ENCODE data around the gene PLA2G4A. TPM values are rescaled to one million over a fixed set of nuclear protein-coding genes. Genes with fewer than 3 reads are reported as not detected.

Gene PLA2G4A
- polyA plus RNA-seq, 1 donor: 15.9 TPM

DNA sequence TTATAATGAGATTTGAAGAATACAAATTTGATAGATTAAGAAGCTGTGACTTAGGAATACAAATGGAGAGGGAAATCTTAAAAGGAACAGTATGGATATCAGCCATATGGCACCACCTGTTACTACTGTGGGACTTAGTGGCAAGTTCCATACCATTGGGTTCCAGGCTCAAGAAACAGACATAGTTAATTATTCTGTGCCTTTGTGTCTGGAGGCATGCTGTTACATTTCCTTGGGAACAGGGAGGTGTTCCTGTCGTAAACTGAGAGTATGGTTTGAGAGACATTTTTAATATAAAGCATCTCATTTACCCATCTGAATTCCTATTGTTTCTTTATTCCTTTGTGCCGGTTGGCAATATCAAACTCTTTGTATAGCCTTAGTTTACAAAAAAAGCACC is 15.2 kb downstream of the PLA2G4A start:
- Histone ChIP-seq H3K36me3 (ENCODE audit: control insufficient read depth, insufficient read depth, low read length) (no peaks in the 10 kb centered on the region), H3K9me3 (ENCODE audit: control insufficient read depth, low read depth, low read length) (no peaks in the 10 kb centered on the region), H3K27ac (ENCODE audit: low read length) (no peak overlapping the region), H3K27me3 (ENCODE audit: control insufficient read depth, insufficient read depth, low read length) (no peaks in the 10 kb centered on the region), H3K4me3 (ENCODE audit: low read length) (no peak overlapping the region), H3K4me1 (ENCODE audit: control insufficient read depth, insufficient read depth, low read length) (peaks cover 7% of the 10 kb centered on the region)
- DNase-seq: no peak
- WGBS (ENCODE audit: insufficient coverage, low lambda C conversion rate): 100% methylated on average over 1 of the region's 2 CpGs

DNA sequence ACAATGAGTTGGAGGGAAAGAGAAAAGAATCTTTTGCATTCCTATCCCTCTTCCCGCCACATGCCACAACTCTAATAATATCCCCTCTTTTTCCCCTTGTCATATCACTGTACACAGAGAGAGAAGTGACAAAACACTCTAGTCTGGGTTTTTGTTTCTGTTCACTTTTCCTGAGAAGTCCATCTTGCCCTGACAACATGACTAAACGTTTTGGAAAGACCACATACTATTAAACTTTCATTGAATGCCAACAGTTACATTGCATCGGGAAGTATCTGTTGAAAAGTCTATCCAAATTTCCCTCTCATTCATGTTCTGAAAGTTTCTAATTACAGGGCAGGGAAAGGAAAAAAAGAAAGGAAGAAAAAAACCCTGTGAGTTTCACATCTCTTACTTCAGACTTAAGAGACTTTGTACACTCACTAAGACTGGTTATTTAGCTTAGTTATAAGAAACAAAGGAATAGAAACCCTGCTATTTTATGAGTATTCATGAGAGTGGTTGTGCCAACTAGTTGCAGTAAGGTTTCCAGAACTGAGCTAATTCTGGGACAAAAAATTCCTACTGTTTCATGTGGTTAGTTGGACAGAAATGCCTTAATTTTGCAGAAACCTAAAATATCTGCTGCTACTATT is 16.9 kb downstream of the PLA2G4A start:
- WGBS (ENCODE audit: insufficient coverage, low lambda C conversion rate): 67% methylated on average over 1 of the region's 3 CpGs
- Histone ChIP-seq H3K36me3 (ENCODE audit: control insufficient read depth, insufficient read depth, low read length) (no peaks in the 10 kb centered on the region), H3K27ac (ENCODE audit: low read length) (no peak overlapping the region), H3K4me3 (ENCODE audit: low read length) (no peak overlapping the region), H3K9me3 (ENCODE audit: control insufficient read depth, low read depth, low read length) (no peaks in the 10 kb centered on the region), H3K27me3 (ENCODE audit: control insufficient read depth, insufficient read depth, low read length) (no peaks in the 10 kb centered on the region), H3K4me1 (ENCODE audit: control insufficient read depth, insufficient read depth, low read length) (peaks cover 5% of the 10 kb centered on the region)
- DNase-seq: peak in 1 of 2 donors; percentile 30

DNA sequence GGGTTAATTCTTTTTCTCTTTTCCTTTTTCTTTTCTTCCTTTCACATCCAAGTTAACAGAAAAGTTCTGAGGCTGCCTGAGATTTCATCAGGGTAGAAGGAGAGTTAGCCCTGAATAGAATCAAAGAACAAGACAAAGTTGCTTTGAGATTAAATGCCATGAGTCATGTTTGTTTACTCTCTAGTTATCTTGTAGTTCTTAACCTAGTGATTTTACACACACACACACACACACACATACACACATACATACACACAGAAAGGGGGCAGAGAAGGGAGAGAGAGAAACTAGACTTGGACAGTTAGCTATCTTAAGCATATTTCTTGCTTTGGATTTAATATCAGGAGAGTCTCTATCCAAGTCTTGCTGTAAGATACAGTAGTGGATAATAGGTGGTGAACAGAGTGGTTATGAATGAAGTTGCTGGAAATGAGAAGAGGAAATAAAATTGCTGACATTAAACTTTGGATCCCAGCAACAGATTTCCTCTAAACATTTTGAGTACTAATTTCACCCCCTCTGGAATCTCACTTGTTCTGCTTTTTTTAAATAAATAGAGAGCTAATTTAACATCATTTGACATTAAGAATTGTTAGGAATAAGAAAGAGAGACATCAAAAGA is 19.9 kb downstream of the PLA2G4A start:
- no peak overlapping the region for H3K4me3 ChIP-seq (ENCODE audit: low read length)
- no peaks in the 10 kb centered on the region for H3K9me3 ChIP-seq (ENCODE audit: control insufficient read depth, low read depth, low read length)
- no peaks in the 10 kb centered on the region for H3K27me3 ChIP-seq (ENCODE audit: control insufficient read depth, insufficient read depth, low read length)
- H3K4me1 ChIP-seq (ENCODE audit: control insufficient read depth, insufficient read depth, low read length): no peaks in the 10 kb centered on the region
- no peaks in the 10 kb centered on the region for H3K36me3 ChIP-seq (ENCODE audit: control insufficient read depth, insufficient read depth, low read length)
- DNase-seq: peak in 1 of 2 donors; percentile 65
- H3K27ac ChIP-seq (ENCODE audit: low read length): no peak overlapping the region

DNA sequence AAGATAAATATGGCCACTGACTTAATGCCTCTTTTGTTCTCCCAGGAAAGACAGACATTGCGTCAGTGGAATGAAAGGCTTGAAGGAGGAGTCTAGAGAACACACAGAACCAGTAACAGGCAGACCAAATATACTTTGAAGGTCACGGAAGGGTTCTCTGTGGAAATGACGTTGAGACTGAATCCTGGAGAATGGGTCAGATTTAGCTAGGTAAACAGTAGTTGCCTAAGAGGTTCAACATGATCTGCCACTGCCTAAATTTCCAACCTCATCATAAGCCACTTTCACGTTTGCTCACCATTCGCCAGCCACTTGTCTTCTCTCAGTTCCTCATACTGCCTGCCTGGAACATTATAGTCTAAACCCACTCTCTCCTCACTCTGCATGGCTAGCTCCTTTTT is 20.5 kb downstream of the PLA2G4A start:
- DNase-seq: no peak
- Histone ChIP-seq H3K9me3 (ENCODE audit: control insufficient read depth, low read depth, low read length) (no peaks in the 10 kb centered on the region), H3K4me3 (ENCODE audit: low read length) (no peak overlapping the region), H3K27me3 (ENCODE audit: control insufficient read depth, insufficient read depth, low read length) (no peaks in the 10 kb centered on the region), H3K36me3 (ENCODE audit: control insufficient read depth, insufficient read depth, low read length) (no peaks in the 10 kb centered on the region), H3K27ac (ENCODE audit: low read length) (no peak overlapping the region), H3K4me1 (ENCODE audit: control insufficient read depth, insufficient read depth, low read length) (no peaks in the 10 kb centered on the region)
- 93% methylated on average over 2 of the region's 5 CpGs for WGBS (ENCODE audit: insufficient coverage, low lambda C conversion rate)

DNA sequence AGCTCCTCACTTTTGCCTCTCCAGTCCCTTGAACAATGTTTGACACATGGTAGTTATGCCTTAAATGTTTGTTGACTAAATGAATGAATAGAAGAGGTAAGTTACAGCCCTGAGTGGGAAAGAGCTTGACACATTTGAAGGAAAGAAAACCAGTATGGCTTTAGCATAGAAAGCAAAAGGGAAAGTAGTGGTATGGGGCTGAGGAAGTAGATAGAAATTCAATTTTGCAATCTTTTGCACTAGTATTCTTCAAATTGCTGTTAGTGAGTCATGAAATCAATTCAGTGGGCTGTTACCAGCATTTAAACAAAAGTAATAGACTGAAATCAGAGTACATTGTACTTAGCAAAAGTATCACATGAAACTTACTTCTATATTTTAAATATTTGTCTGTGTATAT is 21.1 kb downstream of the PLA2G4A start:
- Histone ChIP-seq H3K4me3 (ENCODE audit: low read length) (no peak overlapping the region), H3K27ac (ENCODE audit: low read length) (no peak overlapping the region), H3K36me3 (ENCODE audit: control insufficient read depth, insufficient read depth, low read length) (no peaks in the 10 kb centered on the region), H3K27me3 (ENCODE audit: control insufficient read depth, insufficient read depth, low read length) (no peaks in the 10 kb centered on the region), H3K9me3 (ENCODE audit: control insufficient read depth, low read depth, low read length) (no peaks in the 10 kb centered on the region), H3K4me1 (ENCODE audit: control insufficient read depth, insufficient read depth, low read length) (no peaks in the 10 kb centered on the region)
- no peak for DNase-seq

DNA sequence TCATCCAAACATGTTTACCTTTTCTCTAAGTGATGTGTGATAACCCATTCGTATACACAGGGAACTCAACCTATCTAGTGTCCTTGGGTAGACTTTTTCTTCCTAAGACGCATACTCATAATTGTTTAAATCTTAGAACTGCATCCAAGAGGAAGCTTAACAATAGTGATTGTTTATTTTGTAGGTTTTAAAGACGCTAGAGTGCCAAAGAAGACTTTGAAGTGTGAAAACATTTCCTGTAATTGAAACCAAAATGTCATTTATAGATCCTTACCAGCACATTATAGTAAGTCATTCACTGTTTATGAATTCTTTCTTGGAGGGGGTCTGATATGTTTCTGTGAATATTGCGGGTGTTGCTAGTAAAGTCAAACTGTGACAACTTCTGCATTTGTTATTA is 25.4 kb downstream of the PLA2G4A start:
- 0% methylated on average over 1 of the region's 4 CpGs for WGBS (ENCODE audit: insufficient coverage, low lambda C conversion rate)
- no peaks in the 10 kb centered on the region for H3K9me3 ChIP-seq (ENCODE audit: control insufficient read depth, low read depth, low read length)
- H3K36me3 ChIP-seq (ENCODE audit: control insufficient read depth, insufficient read depth, low read length): no peaks in the 10 kb centered on the region
- H3K4me3 ChIP-seq (ENCODE audit: low read length): no peak overlapping the region
- H3K27ac ChIP-seq (ENCODE audit: low read length): no peak overlapping the region
- no peak for DNase-seq
- no peaks in the 10 kb centered on the region for H3K4me1 ChIP-seq (ENCODE audit: control insufficient read depth, insufficient read depth, low read length)
- no peaks in the 10 kb centered on the region for H3K27me3 ChIP-seq (ENCODE audit: control insufficient read depth, insufficient read depth, low read length)

DNA sequence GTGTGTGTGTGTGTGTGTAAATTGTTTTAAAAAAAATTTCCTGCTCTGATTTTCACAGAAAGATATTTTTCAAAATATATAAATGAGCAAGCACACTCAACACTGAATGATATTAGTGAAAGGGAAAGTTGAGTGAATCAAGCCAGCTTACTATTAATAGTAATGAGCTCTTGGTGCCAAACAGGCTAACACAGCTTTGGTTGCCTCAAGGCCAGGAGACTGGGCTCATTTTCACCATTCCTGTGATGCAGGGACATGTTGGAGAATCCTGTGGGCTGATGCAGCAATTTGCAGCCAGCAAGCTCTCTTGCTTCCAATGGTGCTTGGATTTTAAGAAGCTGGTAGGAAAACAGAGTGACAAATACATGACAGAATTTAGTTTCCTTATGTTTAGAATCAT is 30.2 kb downstream of the PLA2G4A start:
- Histone ChIP-seq H3K36me3 (ENCODE audit: control insufficient read depth, insufficient read depth, low read length) (no peaks in the 10 kb centered on the region), H3K4me3 (ENCODE audit: low read length) (no peak overlapping the region), H3K9me3 (ENCODE audit: control insufficient read depth, low read depth, low read length) (no peaks in the 10 kb centered on the region), H3K27me3 (ENCODE audit: control insufficient read depth, insufficient read depth, low read length) (no peaks in the 10 kb centered on the region), H3K27ac (ENCODE audit: low read length) (no peak overlapping the region), H3K4me1 (ENCODE audit: control insufficient read depth, insufficient read depth, low read length) (no peaks in the 10 kb centered on the region)
- DNase-seq: no peak

DNA sequence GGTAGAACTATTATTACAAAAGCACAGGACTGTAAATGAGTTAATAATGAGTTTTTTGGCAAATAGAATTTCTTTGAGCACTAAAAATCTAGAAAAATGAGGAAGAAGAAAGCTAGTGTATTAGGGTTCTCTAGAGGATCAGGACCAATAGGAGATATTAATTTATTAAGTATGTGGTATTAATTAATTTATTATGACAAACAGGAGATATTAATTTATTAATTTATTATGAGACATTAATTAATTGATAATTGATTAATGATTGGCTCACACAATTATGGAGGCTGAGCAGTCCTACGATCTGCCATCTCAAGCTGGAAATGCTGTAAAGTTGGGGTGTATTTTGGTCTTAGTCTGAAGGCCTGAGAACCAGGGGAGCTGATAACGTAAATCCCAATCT is 31.2 kb downstream of the PLA2G4A start:
- H3K9me3 ChIP-seq (ENCODE audit: control insufficient read depth, low read depth, low read length): no peaks in the 10 kb centered on the region
- no peak overlapping the region for H3K4me3 ChIP-seq (ENCODE audit: low read length)
- no peaks in the 10 kb centered on the region for H3K4me1 ChIP-seq (ENCODE audit: control insufficient read depth, insufficient read depth, low read length)
- DNase-seq: no peak
- no CpG with 5 or more reads among the region's 2 CpGs for WGBS (ENCODE audit: insufficient coverage, low lambda C conversion rate)
- H3K27me3 ChIP-seq (ENCODE audit: control insufficient read depth, insufficient read depth, low read length): no peaks in the 10 kb centered on the region
- H3K27ac ChIP-seq (ENCODE audit: low read length): no peak overlapping the region
- H3K36me3 ChIP-seq (ENCODE audit: control insufficient read depth, insufficient read depth, low read length): no peaks in the 10 kb centered on the region

DNA sequence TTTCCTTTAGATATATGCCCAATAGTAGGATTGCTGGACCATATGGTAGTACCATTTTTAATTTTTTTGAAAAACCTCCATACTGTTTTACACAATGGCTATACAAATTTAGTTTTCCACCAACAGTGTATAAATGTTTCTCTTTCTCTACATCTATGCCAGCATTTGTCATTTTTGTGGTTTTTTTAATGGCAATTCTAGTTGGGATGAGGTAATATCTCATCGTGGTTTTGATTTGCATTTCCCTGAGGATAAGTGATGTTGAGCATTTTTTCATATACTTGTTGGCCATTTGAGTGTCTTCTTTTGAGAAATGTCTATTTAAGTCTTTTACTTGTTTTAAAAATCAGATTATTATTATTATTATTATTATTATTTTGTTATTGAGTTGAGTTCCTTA is 35.5 kb downstream of the PLA2G4A start:
- Histone ChIP-seq H3K27ac (ENCODE audit: low read length) (no peak overlapping the region), H3K27me3 (ENCODE audit: control insufficient read depth, insufficient read depth, low read length) (no peaks in the 10 kb centered on the region), H3K9me3 (ENCODE audit: control insufficient read depth, low read depth, low read length) (no peaks in the 10 kb centered on the region), H3K36me3 (ENCODE audit: control insufficient read depth, insufficient read depth, low read length) (no peaks in the 10 kb centered on the region), H3K4me1 (ENCODE audit: control insufficient read depth, insufficient read depth, low read length) (no peaks in the 10 kb centered on the region), H3K4me3 (ENCODE audit: low read length) (no peak overlapping the region)
- no peak for DNase-seq
- WGBS (ENCODE audit: insufficient coverage, low lambda C conversion rate): 100% methylated on average over 1 of the region's 1 CpG

DNA sequence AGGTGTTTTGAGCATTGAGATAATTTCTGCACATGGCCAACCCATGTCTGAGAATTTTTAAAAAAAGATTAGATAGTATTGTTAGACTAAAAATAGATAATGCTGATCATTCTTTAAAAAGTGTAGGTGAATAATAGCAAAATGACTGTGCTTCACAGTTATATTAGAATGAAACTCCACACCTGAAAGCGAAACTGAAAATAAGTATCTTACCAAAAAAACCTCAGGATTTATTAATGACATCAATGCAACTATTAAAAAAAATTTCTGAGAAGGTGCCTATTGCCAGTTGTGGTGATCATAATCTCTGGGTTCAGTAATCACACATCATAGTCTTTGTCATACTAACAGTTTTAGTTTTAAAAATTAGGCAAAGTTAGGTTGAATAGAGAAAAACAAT is 36.5 kb downstream of the PLA2G4A start:
- Histone ChIP-seq H3K4me1 (ENCODE audit: control insufficient read depth, insufficient read depth, low read length) (no peaks in the 10 kb centered on the region), H3K27ac (ENCODE audit: low read length) (no peak overlapping the region), H3K4me3 (ENCODE audit: low read length) (no peak overlapping the region), H3K36me3 (ENCODE audit: control insufficient read depth, insufficient read depth, low read length) (no peaks in the 10 kb centered on the region), H3K27me3 (ENCODE audit: control insufficient read depth, insufficient read depth, low read length) (no peaks in the 10 kb centered on the region), H3K9me3 (ENCODE audit: control insufficient read depth, low read depth, low read length) (no peaks in the 10 kb centered on the region)
- no peak for DNase-seq
- WGBS (ENCODE audit: insufficient coverage, low lambda C conversion rate): 89% methylated on average over 1 of the region's 1 CpG

DNA sequence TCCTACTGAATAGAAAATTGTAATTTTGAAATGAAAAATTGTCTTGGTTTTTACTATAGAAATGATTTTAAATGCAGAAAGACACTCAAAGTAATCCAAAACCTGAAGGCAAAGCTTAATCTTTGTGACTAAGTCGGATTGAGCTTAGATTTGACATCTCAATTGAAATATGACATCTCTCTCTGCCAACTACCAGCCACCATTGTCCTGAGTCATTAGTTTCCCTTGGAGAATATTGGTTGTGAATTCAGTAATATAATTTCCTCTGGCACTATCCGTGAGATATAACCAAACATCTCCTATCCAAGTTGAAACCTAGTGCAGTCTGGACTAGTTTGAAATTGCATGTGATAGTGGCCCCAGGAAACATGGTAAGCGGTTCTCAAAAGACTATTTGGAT is 37.1 kb downstream of the PLA2G4A start:
- WGBS (ENCODE audit: insufficient coverage, low lambda C conversion rate): 100% methylated on average over 1 of the region's 3 CpGs
- no peak for DNase-seq
- Histone ChIP-seq H3K36me3 (ENCODE audit: control insufficient read depth, insufficient read depth, low read length) (no peaks in the 10 kb centered on the region), H3K4me3 (ENCODE audit: low read length) (no peak overlapping the region), H3K27me3 (ENCODE audit: control insufficient read depth, insufficient read depth, low read length) (no peaks in the 10 kb centered on the region), H3K9me3 (ENCODE audit: control insufficient read depth, low read depth, low read length) (no peaks in the 10 kb centered on the region), H3K27ac (ENCODE audit: low read length) (no peak overlapping the region), H3K4me1 (ENCODE audit: control insufficient read depth, insufficient read depth, low read length) (no peaks in the 10 kb centered on the region)

Data from large intestine (tissue), 3 donors.